ENCODE measurements around the gene RNF217. TPM values are rescaled to one million over a fixed set of nuclear protein-coding genes. Genes with fewer than 3 reads are reported as not detected.

RNF217 gene
- total RNA-seq, 1 donor from 2014 or later = 25.5 TPM

- DNase-seq (no peak), ATAC-seq (no peak)
- H3K9me3 ChIP-seq = no peaks in the 10 kb centered on the region
- TF ChIP-seq CTCF (IDR thresholded peaks at IDR 0.05) = no peak
- no peak overlapping the region for H3K4me3 ChIP-seq
- H3K27ac ChIP-seq = no peak overlapping the region
- no peaks in the 10 kb centered on the region for H3K36me3 ChIP-seq
- no peaks in the 10 kb centered on the region for H3K4me1 ChIP-seq
- no peaks in the 10 kb centered on the region for H3K27me3 ChIP-seq (ENCODE audit: low read depth)
- intact Hi-C loops (cut with DNase I) = no loop called here
These were observed 35.8 kb upstream of the RNF217 start for GRCh38 chr6:124926435-124926834.

GRCh38 chr6:124927806-124928205 is 34.4 kb upstream of the RNF217 start:
- no peak for TF ChIP-seq CTCF (IDR thresholded peaks at IDR 0.05)
- H3K4me3 ChIP-seq = no peak overlapping the region
- no peaks in the 10 kb centered on the region for H3K9me3 ChIP-seq
- no peaks in the 10 kb centered on the region for H3K36me3 ChIP-seq
- DNase-seq (no peak), ATAC-seq (no peak)
- no peaks in the 10 kb centered on the region for H3K4me1 ChIP-seq
- intact Hi-C loops (cut with DNase I) = no loop called here
- H3K27ac ChIP-seq = no peak overlapping the region
- H3K27me3 ChIP-seq (ENCODE audit: low read depth) = no peaks in the 10 kb centered on the region

GRCh38 chr6:124928851-124929250 is 33.4 kb upstream of the RNF217 start:
- intact Hi-C loops (cut with DNase I) = no loop called here
- ATAC-seq (no peak), DNase-seq (no peak)
- Histone ChIP-seq H3K36me3 (no peaks in the 10 kb centered on the region), H3K27ac (no peak overlapping the region), H3K4me1 (no peaks in the 10 kb centered on the region), H3K27me3 (ENCODE audit: low read depth) (no peaks in the 10 kb centered on the region), H3K9me3 (no peaks in the 10 kb centered on the region), H3K4me3 (no peak overlapping the region)
- TF ChIP-seq CTCF (IDR thresholded peaks at IDR 0.05) = no peak

DNA sequence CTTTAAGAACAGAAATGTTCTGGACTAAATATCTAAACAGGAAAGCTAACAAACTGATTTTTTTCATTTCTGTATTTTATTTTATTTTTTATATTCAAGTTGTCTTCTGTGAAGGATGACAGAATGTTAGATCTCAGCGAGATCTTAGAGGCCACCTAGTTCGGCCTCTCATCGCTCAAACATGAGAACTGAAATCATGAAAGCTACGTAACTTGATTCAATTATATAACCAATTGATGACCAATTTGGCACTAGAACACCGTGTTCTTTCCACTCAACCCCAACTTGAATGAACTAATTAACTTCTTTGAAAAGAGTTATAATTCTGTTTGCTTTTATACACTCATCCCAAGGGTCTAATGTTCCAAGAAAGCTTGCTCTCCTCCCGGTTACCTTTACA is 24.6 kb upstream of the RNF217 start:
- Histone ChIP-seq H3K4me1 (no peaks in the 10 kb centered on the region), H3K36me3 (no peaks in the 10 kb centered on the region), H3K4me3 (no peak overlapping the region), H3K9me3 (no peaks in the 10 kb centered on the region), H3K27me3 (ENCODE audit: low read depth) (no peaks in the 10 kb centered on the region), H3K27ac (no peak overlapping the region)
- TF ChIP-seq CTCF (IDR thresholded peaks at IDR 0.05) = no peak
- ATAC-seq (no peak), DNase-seq (no peak)
- intact Hi-C loops (cut with DNase I) = no loop called here

- intact Hi-C loops (cut with DNase I) = no loop called here
These were observed 21.0 kb upstream of the RNF217 start for GRCh38 chr6:124941259-124941658.

More at GRCh38 chr6:124941259-124941658, 21.0 kb upstream of the RNF217 start:
- Histone ChIP-seq H3K27me3 (ENCODE audit: low read depth) (no peaks in the 10 kb centered on the region), H3K4me3 (no peak overlapping the region), H3K4me1 (no peaks in the 10 kb centered on the region), H3K27ac (no peak overlapping the region), H3K36me3 (no peaks in the 10 kb centered on the region), H3K9me3 (no peaks in the 10 kb centered on the region)
- ATAC-seq = no peak
- DNase-seq = no peak
- TF ChIP-seq CTCF (IDR thresholded peaks at IDR 0.05) = no peak
